AG04450 (cell line): ENCODE measurements around the gene ZC3H15. TPM values are rescaled to one million over a fixed set of nuclear protein-coding genes. Genes with fewer than 3 reads are reported as not detected.
"Not testable (repeated sequence)": the region's sequence is repeated elsewhere in the genome, so short reads cannot be mapped to it uniquely, and the experiment has no call there.

Source experiments
- CTCF ChIA-PET: fragments of 300-600, 350-600 bp; formaldehyde crosslinking; extraction: SDS; loops from one replicate; lab custom pipeline; 2022; ENCODE audit warnings: antibody characterized with exemption, inconsistent platforms; lab: Charles Lee
- POLR2A ChIA-PET: fragments of 350-600 bp; formaldehyde crosslinking; extraction: SDS; loops from one replicate; lab custom pipeline; 2021; ENCODE audit warnings: antibody characterized with exemption, inconsistent platforms; lab: Yijun Ruan, JAX
- DNase-seq: peaks from one replicate; pipeline ENCODE4 v3.0.0-alpha.2; 2011; ENCODE audit warnings: low read depth, low spot score
- H3K27ac ChIP-seq: one replicate; pipeline ENCODE4 v1.5.1; 2012; ENCODE audit warnings: low read depth, low read length, control low read depth
- H3K27me3 ChIP-seq: one replicate; pipeline ENCODE4 v1.6.0; 2012; ENCODE audit warnings: low read length; ENCODE audit not compliant: control insufficient read depth, insufficient read depth
- H3K4me3 ChIP-seq: 2 replicates; pipeline ENCODE4 v1.5.1; 2011; ENCODE audit warnings: mild to moderate bottlenecking, low read depth, low read length, control low read depth
- H3K9me3 ChIP-seq: 2 replicates; pipeline ENCODE4 v1.5.1; 2012; ENCODE audit warnings: low read length; ENCODE audit not compliant: control insufficient read depth, insufficient read depth
- CTCF ChIP-seq: IDR thresholded peaks from 2 replicates; pipeline ENCODE4 v1.5.1; 2011; ENCODE audit warnings: low read depth, low read length, control low read depth, inconsistent platforms
- polyA plus RNA-seq: library from polyadenylated mRNA; depleted of rRNA; stranded (reverse); fragments of >200 nt; gene quantifications from 2 replicates; pipeline ENCODE4 v1.2.3, GENCODE V29; 2011

ZC3H15 gene
- polyA plus RNA-seq, 1 experiment = 107 TPM

- CTCF ChIA-PET = no interaction called here
- no peaks in the 10 kb centered on the region for H3K27me3 ChIP-seq
- H3K27ac ChIP-seq = no peak overlapping the region
- POLR2A ChIA-PET = no interaction called here
- no peaks in the 10 kb centered on the region for H3K9me3 ChIP-seq
- DNase-seq = no peak
- peak; percentile 32 for TF ChIP-seq CTCF
- H3K4me3 ChIP-seq = no peak overlapping the region
These were observed 27.1 kb upstream of the ZC3H15 start for GRCh38 chr2:186459009-186459408.

GRCh38 chr2:186460465-186460864, 25.6 kb upstream of the ZC3H15 start:
- Histone ChIP-seq H3K9me3 (no peaks in the 10 kb centered on the region), H3K27ac (no peak overlapping the region), H3K27me3 (no peaks in the 10 kb centered on the region), H3K4me3 (no peak overlapping the region)
- TF ChIP-seq CTCF = peak; percentile 45
- POLR2A ChIA-PET = no interaction called here
- peak; percentile 4 for DNase-seq
- CTCF ChIA-PET = interaction anchor here (1.2 kb wide), 1 partner anchor 205 kb away, joined by 3 read pairs; no protein-coding TSS in a partner anchor

- Histone ChIP-seq H3K27ac (no peak overlapping the region), H3K9me3 (no peaks in the 10 kb centered on the region), H3K27me3 (no peaks in the 10 kb centered on the region), H3K4me3 (no peak overlapping the region)
- ChIA-PET POLR2A (no interaction called here), CTCF (no interaction called here)
- DNase-seq = no peak
- TF ChIP-seq CTCF = no peak
These were observed 19.3 kb upstream of the ZC3H15 start for GRCh38 chr2:186466743-186467142.

GRCh38 chr2:186467421-186467820, 18.6 kb upstream of the ZC3H15 start:
- H3K4me3 ChIP-seq = no peak overlapping the region
- DNase-seq = no peak
- no peak for TF ChIP-seq CTCF
- CTCF ChIA-PET = no interaction called here
- H3K9me3 ChIP-seq = peaks cover 4% of the 10 kb centered on the region; the same call in 1 of the 2 replicates
- POLR2A ChIA-PET = no interaction called here
- H3K27me3 ChIP-seq = no peaks in the 10 kb centered on the region
- no peak overlapping the region for H3K27ac ChIP-seq

GRCh38 chr2:186472722-186473493, 13.2 kb upstream of the ZC3H15 start:
- POLR2A ChIA-PET, H3K4me3 ChIP-seq, CTCF ChIA-PET, DNase-seq, H3K27ac ChIP-seq, H3K9me3 ChIP-seq, H3K27me3 ChIP-seq: not testable (repeated sequence)

GRCh38 chr2:186474239-186474638, 11.8 kb upstream of the ZC3H15 start:
- POLR2A ChIA-PET, DNase-seq, H3K27me3 ChIP-seq, H3K9me3 ChIP-seq, H3K4me3 ChIP-seq, H3K27ac ChIP-seq: not testable (repeated sequence)
- CTCF ChIA-PET = interaction anchor here (0.7 kb wide), 1 partner anchor 202 kb away, joined by 4 read pairs; no protein-coding TSS in a partner anchor
